HepG2 (cell line): ENCODE data around the gene SPINDOC. TPM values are rescaled to one million over a fixed set of nuclear protein-coding genes. Genes with fewer than 3 reads are reported as not detected.

Experiments
- ATAC-seq: fragments of 200-7000 bp; cut with Tn5 transposase; 3 replicates; pipeline ENCODE4 v1.9.1; 2020; ENCODE audit warnings: mild to moderate bottlenecking, moderate library complexity
- BruUV-seq: library from RNA; stranded (reverse); fragments of 400-500 nt; replicated peaks from 2 replicates; lab custom pipeline; 2021; lab: Mats Ljungman, UMichigan
- CTCF ChIA-PET: fragments of 300-600 bp; formaldehyde crosslinking; extraction: SDS; loops from one replicate; lab custom pipeline; 2021; ENCODE audit warnings: low total read pairs, inconsistent platforms, low intra/inter-chr PET ratio; lab: Yijun Ruan, JAX
- POLR2A ChIA-PET: fragments of 350-600 bp; sonication (Branson Sonifier 250); formaldehyde crosslinking; loops from one replicate; lab custom pipeline; 2020; ENCODE audit warnings: antibody characterized with exemption, inconsistent platforms; lab: Yijun Ruan, JAX
- DNase-seq: peaks from one replicate; pipeline ENCODE4 v3.0.0-alpha.2; 2015; ENCODE audit warnings: low spot score
- FAIRE-seq: peaks from 3 replicates; lab custom pipeline; 2011; peaks lifted over from hg19 to GRCh38; lab: Jason Lieb, UNC
- H2AFZ ChIP-seq: one replicate; pipeline ENCODE4 v1.6.1; 2011; ENCODE audit warnings: low read length, inconsistent platforms
- H3K27ac ChIP-seq: fragments of 300-600 bp; 3 replicates; pipeline ENCODE4 v1.8.0; 2011; ENCODE audit warnings: mixed run types, mild to moderate bottlenecking, mixed read lengths, low read length, inconsistent platforms; ENCODE audit not compliant: insufficient read depth; ENCODE audit errors: extremely low read length
- H3K27me3 ChIP-seq, 2 experiments: fragments of 200-600 bp in 1 of 2; 2 replicates in 1 of 2; 3 replicates in 1 of 2; pipeline versions ENCODE4 v1.6.0 to v1.8.0; 2011; ENCODE audit warnings: low read length in 2 of 2, mild to moderate bottlenecking in 2 of 2, moderate library complexity in 2 of 2, inconsistent platforms in 1 of 2; ENCODE audit not compliant: insufficient read depth in 2 of 2, control insufficient read depth in 1 of 2
- H3K36me3 ChIP-seq, 2 experiments: fragments of 200-600 bp in 1 of 2; replicated peaks in 1 of 2; 2 replicates in 1 of 2; 3 replicates in 1 of 2; pipeline versions ENCODE4 v1.5.1 to v1.8.0; 2011; ENCODE audit warnings: low read length in 2 of 2, inconsistent platforms in 1 of 2; ENCODE audit not compliant: insufficient read depth in 2 of 2, control insufficient read depth in 1 of 2
- H3K4me1 ChIP-seq: 2 replicates; pipeline ENCODE4 v1.5.1; 2012; ENCODE audit warnings: low read length, inconsistent platforms; ENCODE audit not compliant: insufficient read depth
- H3K4me2 ChIP-seq: 2 replicates; pipeline ENCODE4 v1.6.0; 2011; ENCODE audit warnings: low read depth, low read length, inconsistent platforms
- H3K4me3 ChIP-seq, 3 experiments: fragments of 200-600 bp in 1 of 3; sonication (generic), shearing (Covaris generic) in 1 of 3; replicated peaks in 1 of 3; 2 replicates each; pipeline ENCODE4 v1.5.1; 2011 to 2016; ENCODE audit warnings: low read length in 3 of 3, inconsistent platforms in 2 of 3, low read depth in 2 of 3, mild to moderate bottlenecking in 2 of 3, control low read depth in 1 of 3, mixed read lengths in 1 of 3; ENCODE audit not compliant: insufficient read depth in 1 of 3
- H3K79me2 ChIP-seq: one replicate; pipeline ENCODE4 v1.6.1; 2011; ENCODE audit warnings: low read length, inconsistent platforms; ENCODE audit not compliant: insufficient read depth
- H3K9ac ChIP-seq: 2 replicates; pipeline ENCODE4 v1.6.0; 2011; ENCODE audit warnings: mild to moderate bottlenecking, low read depth, low read length, inconsistent platforms; ENCODE audit not compliant: insufficient read depth
- H3K9me3 ChIP-seq: 2 replicates; pipeline ENCODE4 v1.5.1; 2012; ENCODE audit warnings: mild to moderate bottlenecking, low read length
- H4K20me1 ChIP-seq: 2 replicates; pipeline ENCODE4 v1.6.0; 2011; ENCODE audit warnings: inconsistent platforms, mild to moderate bottlenecking, low read length, moderate library complexity; ENCODE audit not compliant: insufficient read depth
- ARID3A ChIP-seq: IDR thresholded peaks from 2 replicates; pipeline ENCODE4 v1.6.1; 2012; ENCODE audit warnings: low read depth, low read length, improper control_type of control experiment
- GMEB1 ChIP-seq: sonication (generic); formaldehyde crosslinking; IDR thresholded peaks from 2 replicates; pipeline ENCODE4 v1.5.1; 2020; ENCODE audit warnings: missing genetic modification reagents, mild to moderate bottlenecking, borderline replicate concordance
- MBD4 ChIP-seq: IDR thresholded peaks from 2 replicates; pipeline ENCODE4 v1.6.1; 2012; ENCODE audit warnings: low read length, inconsistent platforms, borderline replicate concordance
- MTA3 ChIP-seq: sonication (generic); formaldehyde crosslinking; IDR thresholded peaks from 2 replicates; pipeline ENCODE4 v1.4.0; 2020; ENCODE audit warnings: missing genetic modification reagents
- STAT6 ChIP-seq: sonication (generic); formaldehyde crosslinking; IDR thresholded peaks from 2 replicates; pipeline ENCODE4 v1.4.0; 2020; ENCODE audit warnings: missing genetic modification reagents, mild to moderate bottlenecking, borderline replicate concordance
- ZNF276 ChIP-seq: sonication (generic); formaldehyde crosslinking; IDR thresholded peaks from 2 replicates; pipeline ENCODE4 v1.4.0; 2020; ENCODE audit warnings: mild to moderate bottlenecking, low read depth, missing genetic modification reagents
- ZNF556 ChIP-seq: sonication (generic); formaldehyde crosslinking; IDR thresholded peaks from 2 replicates; pipeline ENCODE4 v1.4.0; 2020; ENCODE audit warnings: mild to moderate bottlenecking, missing genetic modification reagents, borderline replicate concordance
- ZNF572 ChIP-seq: sonication (generic); formaldehyde crosslinking; IDR thresholded peaks from 2 replicates; pipeline ENCODE4 v1.5.1; 2020; ENCODE audit warnings: mild to moderate bottlenecking, missing genetic modification reagents
- ZNF709 ChIP-seq: sonication (generic); formaldehyde crosslinking; IDR thresholded peaks from 2 replicates; pipeline ENCODE4 v1.5.0; 2020; ENCODE audit warnings: mild to moderate bottlenecking, missing genetic modification reagents
- WGBS: methylation state at CpG from one replicate; pipeline ENCODE4 v1.1.6; 2017; ENCODE audit warnings: low lambda C conversion rate; 5-methylcytosine and 5-hydroxymethylcytosine counted together
- in situ Hi-C: cut with HindIII; loops from 2 replicates; pipeline ENCODE4 v1.10.0; 2017; ENCODE audit warnings: low pct_unique_long_range_greater_than_20kb; ENCODE audit not compliant: extremely low pct_ligation_motif_present
- intact Hi-C: fragments of 100-400 bp; cut with micrococcal nuclease; formaldehyde crosslinking; loops from one replicate; pipeline ENCODE4 v1.10.0; 2022; ENCODE audit not compliant: unreplicated experiment
- polyA plus RNA-seq, 8 experiments: library from polyadenylated mRNA; depleted of rRNA in 3 of 8; stranded (reverse) in 7 of 8; unstranded in 1 of 8; fragments of >200 nt; fragmentation: Illumina TruSeq in 4 of 8; extraction: Trizol in 4 of 8; gene quantifications; 2 replicates each; pipeline versions ENCODE4 v1.2.1 to v1.2.3, GENCODE V29; 2011 to 2016; ENCODE audit warnings: low read depth in 4 of 8, missing spikeins in 1 of 8, mixed read lengths in 1 of 8; ENCODE audit not compliant: insufficient read depth in 1 of 8
- total RNA-seq, 5 experiments: library from RNA; depleted of rRNA; stranded (reverse); fragments of >200 nt; fragmentation: Illumina TruSeq; extraction: Trizol; gene quantifications; 2 replicates each; pipeline ENCODE4 v1.2.3, GENCODE V29; 2016; ENCODE audit warnings: low read depth in 1 of 5
- TF ChIP-seq, protein P1 (sequence below): sonication (generic); formaldehyde crosslinking; IDR thresholded peaks from 2 replicates; pipeline ENCODE4 v1.8.0; 2022; ENCODE audit warnings: mild to moderate bottlenecking, missing genetic modification reagents, borderline replicate concordance

Gene SPINDOC
- total and polyA plus RNA-seq, 2 of the 13 experiments (the other 11 are each of a cell fraction or from before 2014, with no cell fraction given): 21.4 to 29.9 TPM

DNA sequence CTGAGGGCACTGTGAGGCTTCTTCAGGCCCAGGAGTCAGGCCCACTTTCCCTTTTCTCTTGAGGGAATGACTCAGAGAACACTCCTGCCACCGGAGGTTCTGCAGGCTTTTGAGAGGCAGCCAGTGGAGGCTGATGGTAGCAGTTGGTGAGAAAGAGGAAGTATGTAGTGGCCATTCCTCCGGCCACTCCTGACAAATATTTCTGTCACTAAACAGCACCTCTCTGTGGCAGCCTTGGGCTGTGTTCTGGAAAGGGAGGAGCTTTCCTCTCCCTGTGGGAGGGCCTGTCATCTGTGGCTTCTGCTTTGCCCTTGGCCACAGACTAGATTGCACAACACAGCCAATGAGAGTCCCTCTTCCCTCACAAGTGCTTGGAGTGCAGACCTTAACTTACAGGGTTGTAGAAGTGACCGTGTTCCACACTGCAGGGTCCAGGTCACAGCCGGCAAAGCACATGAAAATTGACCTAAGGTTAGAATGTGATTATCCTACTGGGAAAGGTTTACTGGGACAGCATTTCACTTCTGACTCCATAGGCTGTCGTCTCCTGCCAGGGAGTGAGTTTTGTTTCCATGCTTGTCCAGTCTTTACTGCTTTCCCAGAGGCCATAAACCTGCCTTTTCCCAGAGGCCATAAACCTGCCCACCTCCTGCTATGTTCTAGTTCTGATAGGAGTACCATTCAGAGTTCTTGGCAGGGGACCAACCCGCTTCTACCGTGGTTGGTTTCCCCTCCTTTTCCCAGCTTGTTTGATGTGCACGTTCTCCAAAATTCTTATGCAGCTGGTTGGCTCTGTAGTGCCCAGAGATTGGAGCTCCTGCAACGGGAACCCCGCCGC is 58.9 kb downstream of the SPINDOC start (continued):
- 0 out of 2 replicates have a peak, but pooled peaks have one; percentile 43 for TF ChIP-seq ZNF572

- ChIA-PET CTCF (interaction anchor here (1.6 kb wide), 1 partner anchor 35 kb away, joined by 12 read pairs; no protein-coding TSS in a partner anchor), POLR2A (interaction anchor here (0.6 to 2.1 kb wide), 7 partner anchors 10 to 73 kb away, joined by 3 to 15 read pairs (median 5); partner anchors contain the start of genes MARK2 and RCOR2)
- peaks cover 54% of the 10 kb centered on the region for H3K79me2 ChIP-seq
- no peak overlapping the region for H2AFZ ChIP-seq
- H3K4me2 ChIP-seq: peak overlapping the region; percentile 72; the same call in 1 of the 2 replicates
- BruUV-seq: no TSS peak
- H3K27me3 ChIP-seq: no peaks in the 10 kb centered on the region
- FAIRE-seq: no peak
- 64% methylated on average over 5 of the region's 5 CpGs for WGBS
- H4K20me1 ChIP-seq: no peaks in the 10 kb centered on the region
- no peak for DNase-seq
- peaks cover 1 to 20% of the 10 kb centered on the region in 2 experiments; a peak in 4 of 5 replicates for H3K36me3 ChIP-seq
- H3K4me1 ChIP-seq: peaks cover 26% of the 10 kb centered on the region
- peak overlapping the region; percentile 13; the same call in 1 of the 2 replicates for H3K9ac ChIP-seq
- ATAC-seq: peak; percentile 3; the same call in 1 of the 3 replicates
- in situ Hi-C loops (no loop called here), intact Hi-C loops (loop anchor here (1.0 to 2.0 kb wide), 2 partner anchors 35 to 106 kb away; no protein-coding TSS in a partner anchor)
- H3K27ac ChIP-seq: peak overlapping the region; percentile 64
- H3K9me3 ChIP-seq: no peaks in the 10 kb centered on the region
- no peak overlapping the region; a peak in 1 of 6 replicates for H3K4me3 ChIP-seq
- TF ChIP-seq GMEB1 (CRISPR knock-in tag) (no peak), STAT6 (CRISPR knock-in tag) (no peak), ZNF709 (CRISPR knock-in tag) (no peak), ARID3A (no peak), MTA3 (CRISPR knock-in tag) (no peak), MBD4 (no peak), ZNF276 (CRISPR knock-in tag) (no peak), ZNF556 (CRISPR knock-in tag) (no peak)
- TF ChIP-seq, protein P1, sequence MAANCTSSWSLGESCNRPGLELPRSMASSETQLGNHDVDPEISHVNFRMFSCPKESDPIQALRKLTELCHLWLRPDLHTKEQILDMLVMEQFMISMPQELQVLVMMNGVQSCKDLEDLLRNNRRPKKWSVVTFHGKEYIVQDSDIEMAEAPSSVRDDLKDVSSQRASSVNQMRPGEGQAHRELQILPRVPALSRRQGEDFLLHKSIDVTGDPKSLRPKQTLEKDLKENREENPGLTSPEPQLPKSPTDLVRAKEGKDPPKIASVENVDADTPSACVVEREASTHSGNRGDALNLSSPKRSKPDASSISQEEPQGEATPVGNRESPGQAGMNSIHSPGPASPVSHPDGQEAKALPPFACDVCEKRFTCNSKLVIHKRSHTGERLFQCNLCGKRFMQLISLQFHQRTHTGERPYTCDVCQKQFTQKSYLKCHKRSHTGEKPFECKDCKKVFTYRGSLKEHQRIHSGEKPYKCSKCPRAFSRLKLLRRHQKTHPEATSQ (CRISPR knock-in tag): no peak
Observed at GRCh38 chr11:63872800-63873197, 59.5 kb downstream of the SPINDOC start.
